Mucosa of rectum (tissue), 2 donors: ENCODE measurements around the gene MEA1.

Source experiments
- H3K27ac ChIP-seq, 2 donors: one replicate each; pipeline ENCODE4 v1.7.0; 2013; ENCODE audit warnings: inconsistent platforms in 2 of 2, low read depth in 2 of 2, low read length in 2 of 2
- H3K27me3 ChIP-seq, 2 donors: one replicate each; pipeline ENCODE4 v1.7.0; 2013; ENCODE audit warnings: low read length in 2 of 2; ENCODE audit not compliant: control insufficient read depth in 2 of 2, insufficient read depth in 2 of 2
- H3K36me3 ChIP-seq, 2 donors: one replicate each; pipeline ENCODE4 v1.7.0; 2013; ENCODE audit warnings: low read length in 2 of 2; ENCODE audit not compliant: control insufficient read depth in 2 of 2, insufficient read depth in 2 of 2
- H3K4me1 ChIP-seq, 2 donors: one replicate each; pipeline ENCODE4 v1.7.0; 2013; ENCODE audit warnings: low read length in 2 of 2, mild to moderate bottlenecking in 1 of 2; ENCODE audit not compliant: control insufficient read depth in 2 of 2, insufficient read depth in 2 of 2
- H3K4me3 ChIP-seq, 2 donors: one replicate each; pipeline ENCODE4 v1.7.0; 2013; ENCODE audit warnings: low read length in 2 of 2
- H3K9ac ChIP-seq, 2 donors: one replicate each; pipeline ENCODE4 v1.7.0; 2013; ENCODE audit warnings: low read length in 2 of 2, low read depth in 1 of 2, mild to moderate bottlenecking in 1 of 2
- H3K9me3 ChIP-seq, 2 donors: one replicate each; pipeline ENCODE4 v1.7.0; 2013; ENCODE audit warnings: low read length in 2 of 2; ENCODE audit not compliant: control insufficient read depth in 2 of 2
- donor health status: healthy.
- donor health status: Normal muscosa, but diverticular disease.

Gene MEA1

DNA sequence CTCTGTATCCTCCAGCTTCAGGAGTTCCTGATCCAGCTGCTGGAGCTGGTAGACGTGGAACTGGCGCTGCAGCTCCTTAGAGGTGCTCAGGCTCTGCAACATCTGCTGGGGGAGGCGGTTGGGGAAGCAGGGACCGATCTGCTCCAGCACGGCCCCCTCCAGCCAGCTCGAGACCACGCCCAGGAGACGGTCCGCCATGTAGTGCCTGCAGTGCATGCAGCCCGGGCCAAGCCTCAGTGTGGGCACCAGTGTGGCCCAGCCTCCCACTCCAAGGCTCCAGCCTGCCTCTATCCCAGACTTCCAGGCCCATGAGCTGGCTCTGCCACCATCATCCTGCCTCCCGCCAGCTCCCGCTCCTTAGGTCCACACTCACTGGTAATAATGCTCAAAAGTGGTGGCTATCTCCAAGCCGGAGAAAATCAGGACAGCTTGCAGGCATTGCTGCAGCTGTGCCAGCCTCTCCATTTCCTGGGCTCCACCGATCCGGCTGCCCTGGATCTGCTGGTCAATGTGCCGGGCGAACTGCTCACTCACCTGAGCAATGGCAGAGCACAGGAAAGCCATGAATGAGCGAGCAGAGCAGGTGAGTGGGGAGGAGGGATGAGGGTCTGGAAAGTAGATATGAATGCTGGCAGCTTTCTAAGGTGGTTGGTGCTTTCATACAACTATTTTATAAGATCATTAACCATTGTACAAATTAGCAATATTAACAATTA lies 27.0 kb upstream of the MEA1 start:
- H3K9ac ChIP-seq, result no peak overlapping the region
- no peaks in the 10 kb centered on the region for H3K27me3 ChIP-seq
- no peaks in the 10 kb centered on the region for H3K9me3 ChIP-seq
- H3K4me1 ChIP-seq, result no peaks in the 10 kb centered on the region
- H3K27ac ChIP-seq, result no peak overlapping the region
- H3K4me3 ChIP-seq, result no peak overlapping the region
- peaks cover 48 to 61% of the 10 kb centered on the region in 2 donors for H3K36me3 ChIP-seq

- Histone ChIP-seq H3K27me3 (no peaks in the 10 kb centered on the region), H3K9me3 (no peaks in the 10 kb centered on the region), H3K4me1 (no peaks in the 10 kb centered on the region), H3K9ac (no peak overlapping the region), H3K27ac (no peak overlapping the region), H3K4me3 (no peak overlapping the region), H3K36me3 (peaks cover 54 to 58% of the 10 kb centered on the region in 2 donors)
Observed at GRCh38 chr6:43038727-43039126, 25.0 kb upstream of the MEA1 start.

- H3K4me1 ChIP-seq, result no peaks in the 10 kb centered on the region
- H3K36me3 ChIP-seq, result peaks cover 51 to 56% of the 10 kb centered on the region in 2 donors
- no peak overlapping the region for H3K4me3 ChIP-seq
- H3K27me3 ChIP-seq, result no peaks in the 10 kb centered on the region
- H3K9me3 ChIP-seq, result no peaks in the 10 kb centered on the region
- no peak overlapping the region for H3K9ac ChIP-seq
- H3K27ac ChIP-seq, result no peak overlapping the region
Observed at GRCh38 chr6:43037706-43038105, 24.0 kb upstream of the MEA1 start.

- Histone ChIP-seq H3K4me3 (no peak overlapping the region), H3K9me3 (no peaks in the 10 kb centered on the region), H3K4me1 (no peaks in the 10 kb centered on the region), H3K27me3 (no peaks in the 10 kb centered on the region), H3K27ac (no peak overlapping the region), H3K9ac (no peak overlapping the region), H3K36me3 (peaks cover 49 to 57% of the 10 kb centered on the region in 2 donors)
Observed at GRCh38 chr6:43037197-43037596, 23.5 kb upstream of the MEA1 start.

- Histone ChIP-seq H3K27ac (no peak overlapping the region), H3K9me3 (no peaks in the 10 kb centered on the region), H3K9ac (no peak overlapping the region), H3K4me3 (no peak overlapping the region), H3K27me3 (no peaks in the 10 kb centered on the region), H3K36me3 (peaks cover 47 to 56% of the 10 kb centered on the region in 2 donors), H3K4me1 (no peaks in the 10 kb centered on the region)
Observed at GRCh38 chr6:43036712-43037111, 23.0 kb upstream of the MEA1 start.

- H3K4me1 ChIP-seq, result no peaks in the 10 kb centered on the region
- peaks cover 41 to 53% of the 10 kb centered on the region in 2 donors for H3K36me3 ChIP-seq
- no peak overlapping the region for H3K4me3 ChIP-seq
- H3K9me3 ChIP-seq, result no peaks in the 10 kb centered on the region
- H3K27me3 ChIP-seq, result no peaks in the 10 kb centered on the region
- no peak overlapping the region for H3K9ac ChIP-seq
- H3K27ac ChIP-seq, result no peak overlapping the region
Observed at GRCh38 chr6:43035495-43036194, 21.9 kb upstream of the MEA1 start.

DNA sequence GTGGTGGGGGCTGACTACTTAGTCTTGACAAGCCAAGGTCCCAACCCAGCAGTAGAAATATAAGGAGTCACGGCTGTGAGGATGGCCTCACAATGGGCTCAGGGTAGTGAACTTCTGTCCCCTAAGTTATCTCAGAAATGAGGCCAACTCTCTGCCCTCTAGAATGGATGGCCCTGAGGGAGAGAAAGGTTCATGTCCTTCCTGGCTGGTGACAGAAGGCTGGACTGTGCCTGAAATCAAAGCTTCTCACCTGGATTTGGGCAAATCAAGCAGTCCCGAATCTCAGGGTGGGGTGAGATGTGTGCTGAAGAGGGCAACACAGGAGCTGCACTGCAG lies 20.4 kb upstream of the MEA1 start:
- Histone ChIP-seq H3K9me3 (no peaks in the 10 kb centered on the region), H3K4me3 (no peak overlapping the region), H3K9ac (no peak overlapping the region), H3K36me3 (peaks cover 49 to 57% of the 10 kb centered on the region in 2 donors), H3K27me3 (no peaks in the 10 kb centered on the region), H3K4me1 (no peaks in the 10 kb centered on the region), H3K27ac (no peak overlapping the region)

GRCh38 chr6:43033496-43034189 lies 19.9 kb upstream of the MEA1 start:
- Histone ChIP-seq H3K9ac (no peak overlapping the region), H3K36me3 (peaks cover 49 to 59% of the 10 kb centered on the region in 2 donors), H3K4me1 (no peaks in the 10 kb centered on the region), H3K27me3 (no peaks in the 10 kb centered on the region), H3K4me3 (no peak overlapping the region), H3K9me3 (no peaks in the 10 kb centered on the region), H3K27ac (no peak overlapping the region)

- H3K9ac ChIP-seq, result no peak overlapping the region
- H3K27ac ChIP-seq, result no peak overlapping the region
- H3K36me3 ChIP-seq, result peaks cover 51 to 57% of the 10 kb centered on the region in 2 donors
- no peak overlapping the region for H3K4me3 ChIP-seq
- H3K9me3 ChIP-seq, result no peaks in the 10 kb centered on the region
- H3K27me3 ChIP-seq, result no peaks in the 10 kb centered on the region
- no peaks in the 10 kb centered on the region for H3K4me1 ChIP-seq
Observed at GRCh38 chr6:43032326-43032725, 18.6 kb upstream of the MEA1 start.

DNA sequence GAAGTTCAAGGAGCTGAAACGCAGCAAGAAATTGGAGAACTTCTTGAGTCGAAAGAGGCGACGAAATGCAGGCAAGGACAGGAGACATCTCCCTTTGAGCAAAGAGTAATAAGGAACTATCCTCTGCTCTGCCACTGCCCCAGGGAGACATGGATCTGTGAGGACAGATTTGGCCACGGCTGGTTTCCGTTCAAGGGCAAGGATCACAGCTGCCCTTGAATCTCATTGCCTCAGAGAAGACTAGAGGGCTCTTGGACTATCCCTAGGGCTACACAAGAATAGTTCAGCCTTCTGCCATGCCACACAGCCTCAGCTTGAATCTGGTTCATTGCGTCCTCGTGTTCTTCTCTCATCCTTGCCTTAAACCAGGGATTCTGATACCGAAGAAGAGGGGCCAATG lies 15.4 kb upstream of the MEA1 start:
- peaks cover 56 to 63% of the 10 kb centered on the region in 2 donors for H3K36me3 ChIP-seq
- H3K27ac ChIP-seq, result no peak overlapping the region
- H3K9ac ChIP-seq, result no peak overlapping the region
- H3K27me3 ChIP-seq, result no peaks in the 10 kb centered on the region
- H3K4me3 ChIP-seq, result no peak overlapping the region
- no peaks in the 10 kb centered on the region for H3K4me1 ChIP-seq
- no peaks in the 10 kb centered on the region for H3K9me3 ChIP-seq
